HPDE6-E6E7 (cell line): Measurements from ENCODE around the gene RHOC.

Experiments used
- DNase-seq: peaks from one replicate; pipeline ENCODE4 v3.0.0; 2011; ENCODE audit warnings: missing footprints; ENCODE audit errors: extremely low spot score

RHOC gene

DNA sequence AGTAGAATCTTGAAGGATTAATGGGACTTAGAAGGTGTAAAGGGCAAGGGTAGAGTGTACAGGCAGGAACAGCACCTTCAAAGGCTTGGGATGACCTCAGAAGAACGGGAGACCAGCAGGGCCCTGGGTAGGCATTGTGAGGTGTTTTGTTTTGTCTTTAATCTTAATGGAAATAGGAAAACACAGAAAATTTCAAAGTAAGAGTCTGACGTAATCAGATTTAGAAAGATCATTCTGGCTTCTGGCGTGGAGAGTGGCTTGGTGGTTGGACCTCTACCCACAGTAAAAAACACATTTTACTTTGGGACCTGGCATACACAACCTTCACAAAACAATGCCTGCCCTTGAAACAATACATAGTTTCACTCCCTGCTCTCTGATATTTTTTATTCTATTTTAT lies 28.3 kb downstream of the RHOC start:
- no peak for DNase-seq

DNA sequence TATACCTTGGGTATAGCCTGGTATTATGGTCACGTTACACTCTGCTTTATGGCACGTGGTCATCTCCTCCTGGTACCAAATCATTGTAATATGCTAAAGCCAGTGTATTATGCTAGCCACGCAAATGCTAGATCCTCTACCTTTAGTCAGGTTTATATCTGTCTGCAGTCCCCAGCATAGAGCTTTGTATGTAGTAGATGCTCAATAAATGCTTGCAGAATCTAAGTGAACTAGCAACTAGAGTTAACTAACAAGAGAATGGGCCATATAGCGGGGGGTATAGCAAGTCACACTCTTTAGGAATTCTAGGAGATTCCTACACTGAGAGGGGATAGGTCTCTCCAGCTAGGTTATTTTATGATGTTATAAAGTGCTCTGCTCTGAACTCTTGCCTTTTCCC lies 29.4 kb downstream of the RHOC start:
- no peak for DNase-seq

DNA sequence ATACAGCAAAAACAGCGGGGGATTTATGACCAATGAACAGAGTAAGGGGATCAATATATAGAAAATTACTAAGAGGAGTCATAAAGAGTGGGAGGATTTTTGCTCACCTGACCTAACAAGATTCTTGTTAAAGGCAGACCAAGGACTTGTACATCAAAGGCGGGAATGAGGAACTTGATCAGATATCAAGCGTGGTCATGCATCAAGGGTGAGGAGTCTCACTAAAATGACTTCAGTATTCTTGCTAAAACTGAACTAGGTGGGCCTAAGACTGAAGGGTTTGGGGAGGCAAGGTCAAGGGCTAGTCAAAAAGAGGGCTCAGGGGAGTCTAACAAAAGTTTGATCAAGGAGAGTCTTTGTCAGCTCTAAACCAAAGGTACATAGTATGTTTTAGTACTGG lies 30.4 kb downstream of the RHOC start:
- no peak for DNase-seq

DNA sequence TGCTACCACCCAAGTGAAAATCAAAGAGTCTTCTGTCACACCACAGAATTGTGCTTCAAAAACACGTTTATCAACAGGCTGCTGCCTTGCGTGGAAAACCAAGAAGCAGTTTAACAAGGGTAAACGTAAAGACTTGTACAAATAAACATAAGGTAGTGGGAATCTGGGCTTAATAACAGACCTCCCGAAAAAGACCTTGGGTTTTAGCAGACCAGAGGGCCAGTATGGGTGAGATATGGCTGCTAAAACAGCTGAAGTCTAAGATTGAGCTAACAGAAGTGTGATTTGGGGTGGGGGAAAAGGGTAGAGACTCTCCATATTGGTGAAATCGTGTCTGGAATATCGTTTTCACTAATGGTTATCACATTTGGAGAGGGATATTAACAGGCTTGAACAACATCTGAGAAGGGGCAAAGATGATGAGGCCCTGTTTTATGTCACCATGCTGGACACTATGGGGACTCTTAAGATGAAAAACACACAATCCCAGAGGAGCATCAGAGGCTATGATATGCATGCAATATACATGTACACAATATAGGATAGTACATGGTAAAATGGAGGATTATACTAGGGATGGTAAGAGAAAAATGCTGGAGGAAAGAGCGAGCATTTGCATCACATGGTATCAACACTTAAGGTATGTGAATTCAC lies 31.1 kb downstream of the RHOC start:
- DNase-seq, result no peak

DNA sequence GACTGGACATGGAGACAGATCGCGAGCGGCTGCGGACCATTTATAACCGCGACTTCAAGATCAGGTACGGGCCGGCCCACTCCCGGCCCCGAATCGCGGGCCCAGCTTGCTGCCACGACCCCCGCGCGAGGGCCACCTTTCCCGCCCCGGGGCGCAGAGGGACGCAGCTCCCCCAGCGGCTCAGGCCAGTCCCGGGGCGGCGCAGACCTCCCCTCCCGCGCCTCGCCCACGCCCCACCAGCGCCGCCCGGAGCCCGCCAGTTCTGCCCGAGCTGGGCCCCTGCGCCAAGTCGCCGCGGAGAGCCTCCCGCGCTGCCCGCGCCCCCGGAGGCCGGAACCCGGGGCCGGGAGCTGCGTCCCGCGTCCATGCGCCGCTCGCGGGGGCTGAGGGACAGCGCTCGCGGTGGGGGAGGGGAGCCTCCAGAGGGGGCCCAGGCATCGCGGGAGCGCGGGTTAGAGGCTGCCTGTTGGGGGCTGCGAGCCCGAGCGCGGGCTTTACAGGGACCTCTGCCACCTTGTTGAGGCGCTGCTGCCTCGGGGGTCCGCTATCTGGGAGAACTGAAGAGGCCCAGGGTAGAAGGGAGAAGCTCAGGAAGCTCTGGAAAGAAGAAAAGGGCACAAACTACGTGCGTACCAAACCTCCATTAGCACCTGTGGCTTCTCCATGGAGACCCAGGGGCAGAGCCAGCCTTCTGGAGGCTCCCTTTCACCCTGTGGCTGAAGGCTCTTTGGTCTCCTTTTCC lies 31.8 kb downstream of the RHOC start:
- no peak for DNase-seq

DNA sequence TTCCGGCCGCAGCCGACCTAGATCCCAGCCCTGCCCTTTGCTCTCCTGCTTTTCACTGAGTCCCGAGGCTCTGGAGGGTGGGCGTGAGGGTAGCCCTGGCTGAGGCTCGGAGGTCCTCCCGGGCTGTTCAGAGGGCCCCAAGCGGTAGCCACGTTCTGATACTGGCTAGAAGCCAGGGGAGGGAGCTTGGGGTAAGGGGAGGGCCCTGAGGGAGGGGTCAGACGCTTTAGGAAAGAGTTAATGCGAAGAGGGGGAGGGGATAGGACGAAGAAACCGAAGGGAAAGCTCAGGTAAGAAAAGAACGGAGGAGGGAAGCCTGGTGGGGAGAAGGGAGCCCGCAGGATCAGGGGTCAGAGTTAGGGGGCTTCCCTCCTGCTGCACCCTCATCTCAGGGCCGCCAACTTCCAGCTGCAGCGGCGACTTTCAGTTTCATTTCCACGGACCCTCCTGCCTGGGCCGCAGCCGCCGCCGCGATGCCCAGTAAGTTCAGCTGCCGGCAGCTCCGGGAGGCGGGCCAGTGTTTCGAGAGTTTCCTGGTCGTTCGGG lies 32.4 kb downstream of the RHOC start, which contains the start of gene MOV10:
Gene MOV10 (plus strand): TSS at position 220 of the 546 bp plus-strand sequence. CDS start 254 bp downstream, at position 474.
- no peak for DNase-seq

DNA sequence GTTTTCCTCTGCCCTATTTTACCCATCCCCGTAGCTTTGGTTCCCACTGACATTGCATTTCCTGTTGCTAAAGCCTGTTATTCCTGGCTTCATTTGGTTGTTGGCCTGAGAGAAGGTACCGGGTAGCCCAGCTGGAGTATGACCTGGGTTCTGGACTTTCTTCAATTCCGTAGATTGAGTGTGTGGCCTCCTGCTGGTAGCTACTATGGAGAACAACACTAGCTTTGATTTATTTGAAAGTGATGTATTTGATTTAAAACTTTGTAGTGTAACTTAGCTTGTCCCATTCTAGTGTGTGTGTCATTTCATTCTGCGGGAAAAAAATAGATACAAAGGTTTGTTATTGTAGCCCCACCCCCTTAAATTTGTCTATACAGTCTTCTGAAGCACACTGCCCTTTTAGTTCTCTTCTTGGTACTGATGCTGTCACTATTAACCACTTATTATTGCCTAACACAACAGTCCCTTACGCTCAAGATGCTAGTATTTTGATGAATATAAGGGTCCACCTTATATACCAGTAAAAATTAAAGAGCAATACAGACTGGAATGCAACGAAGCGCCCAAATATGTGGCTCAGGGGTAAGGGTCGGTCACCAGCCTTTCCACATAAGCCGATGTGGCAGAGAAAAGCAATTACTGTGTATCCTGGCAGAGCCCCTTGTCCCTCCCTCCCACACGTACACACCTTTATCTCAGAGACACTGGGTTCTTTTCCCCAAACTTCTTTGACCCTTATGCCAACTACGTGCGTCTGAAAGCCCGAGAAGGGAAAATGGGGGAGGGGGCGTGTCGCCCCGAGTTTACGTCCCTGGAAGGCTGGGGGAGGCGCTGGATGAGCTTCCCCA lies 33.1 kb downstream of the RHOC start:
- no peak for DNase-seq

DNA sequence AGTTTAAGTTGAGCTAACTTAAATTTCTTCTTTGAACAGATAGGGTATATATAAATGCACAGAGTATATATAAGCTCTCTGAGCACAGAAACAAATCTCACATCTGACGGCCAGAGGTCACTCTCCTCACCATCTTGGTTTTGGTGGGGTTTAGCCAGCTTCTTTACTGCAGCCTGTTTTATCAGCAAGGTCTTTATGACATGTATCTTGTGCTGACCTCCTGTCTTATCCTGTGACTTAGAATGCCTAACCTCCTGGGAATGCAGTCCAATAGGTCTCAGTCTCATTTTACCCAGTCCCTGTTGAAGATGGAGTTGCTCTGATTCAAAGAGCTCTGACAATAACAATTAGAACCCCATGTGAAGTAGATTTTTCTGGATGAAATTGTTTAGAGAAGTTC lies 34.1 kb downstream of the RHOC start:
- DNase-seq, result no peak

DNA sequence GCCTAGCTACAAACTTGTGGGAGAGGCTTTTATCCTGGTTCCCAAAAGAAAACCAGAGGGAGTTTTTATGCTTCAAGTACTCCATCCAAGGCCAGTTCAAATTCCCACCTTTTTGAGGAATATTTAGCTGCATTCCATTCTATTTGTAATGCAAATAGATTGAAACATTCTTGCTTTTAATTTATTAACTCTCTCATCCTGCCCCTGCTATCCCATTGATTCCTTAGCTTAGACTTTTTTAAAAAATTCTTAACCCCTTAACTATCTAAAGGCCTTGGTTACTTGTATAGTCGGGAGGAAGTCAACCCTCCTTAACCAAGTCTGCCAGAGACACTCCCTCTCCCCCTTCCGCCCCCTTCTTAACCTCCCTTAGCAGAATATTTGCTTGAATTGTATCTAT lies 34.9 kb downstream of the RHOC start:
- DNase-seq, result no peak

DNA sequence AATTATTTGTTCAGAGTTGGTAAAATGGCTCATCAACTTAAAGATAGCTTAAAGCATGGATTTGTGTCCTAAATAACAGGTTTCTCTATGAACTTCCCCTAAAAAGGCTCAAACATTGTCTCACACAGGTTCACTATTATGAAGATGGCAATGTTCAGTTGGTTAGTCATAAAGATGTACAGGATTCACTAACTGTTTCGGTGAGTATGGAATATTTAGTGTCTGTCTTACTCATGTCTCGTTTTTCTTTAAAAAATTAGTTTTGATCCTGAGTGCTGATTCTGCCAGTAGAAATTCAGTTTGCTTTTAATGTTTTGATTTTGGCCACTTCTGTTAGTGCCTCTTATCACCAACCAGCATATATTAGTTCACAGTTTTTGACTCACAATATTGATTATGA lies 40.0 kb downstream of the RHOC start:
- DNase-seq, result no peak

DNA sequence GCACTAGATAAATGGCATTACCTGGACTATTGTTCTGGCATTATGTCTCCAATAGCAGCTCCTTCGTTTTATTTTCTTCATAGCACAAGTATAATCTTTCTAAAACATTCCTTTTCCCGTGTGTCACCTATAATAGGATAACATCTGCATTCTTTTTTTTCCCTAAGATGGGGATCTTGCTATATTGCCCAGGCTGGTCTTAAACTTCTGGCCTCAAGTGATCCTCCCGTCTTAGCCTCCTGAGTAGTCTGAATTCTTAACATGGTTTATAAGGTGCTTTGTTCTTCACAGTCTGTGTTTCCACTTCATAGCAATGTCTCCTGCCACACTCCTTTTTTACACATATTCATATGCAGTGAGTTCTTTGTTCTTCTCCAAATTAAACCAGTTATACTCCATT lies 41.1 kb downstream of the RHOC start:
- no peak for DNase-seq

DNA sequence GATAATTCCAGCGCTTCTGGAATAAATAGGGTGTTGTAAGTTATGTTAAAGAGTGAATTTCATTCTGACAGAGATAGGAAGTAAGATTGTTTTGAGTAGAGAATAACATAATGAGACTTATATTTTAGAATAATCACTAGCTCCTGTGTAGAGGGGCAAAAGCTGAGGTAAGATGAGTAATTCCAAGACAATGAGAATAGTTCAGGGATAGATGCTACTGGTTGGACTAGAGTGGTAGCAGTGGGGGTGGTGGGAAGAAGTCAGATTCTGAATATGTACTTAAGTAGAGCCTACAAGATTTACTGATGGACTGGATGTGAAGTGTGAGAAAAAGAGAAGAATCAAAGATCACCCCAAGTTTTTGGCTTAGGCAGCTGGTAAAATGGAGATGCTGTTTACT lies 55.7 kb downstream of the RHOC start:
- DNase-seq, result no peak
